DMS 273 treated with DMSO at 0.1 percent for 48 hours (cell line): ENCODE results near the gene EIPR1.
"Not testable (repeated sequence)": the region's sequence is repeated elsewhere in the genome, so short reads cannot be mapped to it uniquely, and the experiment has no call there.

Experiments used
- DNase-seq: peaks from one replicate; lab custom pipeline; 2025; lab: John Stamatoyannopoulos, UW

The EIPR1 gene

DNA sequence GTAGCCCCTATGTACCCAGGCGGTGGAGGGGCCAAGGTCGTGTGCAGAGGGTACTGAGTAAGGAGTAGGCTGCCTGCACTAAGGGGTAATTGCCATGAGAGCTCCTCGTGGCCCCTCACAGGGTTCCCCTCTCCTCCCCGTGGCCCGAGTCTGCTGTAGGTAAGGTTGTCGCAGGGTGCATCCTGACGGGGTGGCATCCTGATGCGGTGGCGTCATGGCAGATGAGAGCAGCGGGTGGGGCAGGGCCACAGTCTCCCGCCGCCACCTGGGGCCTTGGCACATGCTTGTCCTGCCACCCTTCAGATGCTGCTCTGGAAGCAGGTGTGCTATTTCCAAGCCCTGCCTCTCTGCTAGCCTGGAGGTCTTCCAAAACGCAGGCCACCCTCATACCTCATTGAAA lies 89.7 kb downstream of the EIPR1 start:
- no peak for DNase-seq

DNA sequence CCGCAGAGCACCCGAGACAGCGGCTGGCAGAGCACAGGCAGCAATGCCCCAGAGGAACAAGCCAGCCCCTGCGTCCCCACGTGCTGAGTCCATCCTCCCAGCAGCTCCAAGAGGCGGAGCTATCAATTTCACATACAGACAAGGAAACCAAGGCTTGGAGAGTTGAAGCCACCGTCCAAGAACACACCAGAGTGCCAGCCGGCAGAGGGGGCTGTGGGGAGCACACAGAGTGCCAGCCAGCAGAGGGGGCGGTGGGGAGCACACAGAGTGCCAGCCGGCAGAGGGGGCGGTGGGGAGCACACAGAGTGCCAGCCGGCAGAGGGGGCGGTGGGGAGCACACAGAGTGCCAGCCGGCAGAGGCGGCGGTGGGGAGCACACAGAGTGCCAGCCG lies 91.0 kb downstream of the EIPR1 start:
- DNase-seq = not testable (repeated sequence)

DNA sequence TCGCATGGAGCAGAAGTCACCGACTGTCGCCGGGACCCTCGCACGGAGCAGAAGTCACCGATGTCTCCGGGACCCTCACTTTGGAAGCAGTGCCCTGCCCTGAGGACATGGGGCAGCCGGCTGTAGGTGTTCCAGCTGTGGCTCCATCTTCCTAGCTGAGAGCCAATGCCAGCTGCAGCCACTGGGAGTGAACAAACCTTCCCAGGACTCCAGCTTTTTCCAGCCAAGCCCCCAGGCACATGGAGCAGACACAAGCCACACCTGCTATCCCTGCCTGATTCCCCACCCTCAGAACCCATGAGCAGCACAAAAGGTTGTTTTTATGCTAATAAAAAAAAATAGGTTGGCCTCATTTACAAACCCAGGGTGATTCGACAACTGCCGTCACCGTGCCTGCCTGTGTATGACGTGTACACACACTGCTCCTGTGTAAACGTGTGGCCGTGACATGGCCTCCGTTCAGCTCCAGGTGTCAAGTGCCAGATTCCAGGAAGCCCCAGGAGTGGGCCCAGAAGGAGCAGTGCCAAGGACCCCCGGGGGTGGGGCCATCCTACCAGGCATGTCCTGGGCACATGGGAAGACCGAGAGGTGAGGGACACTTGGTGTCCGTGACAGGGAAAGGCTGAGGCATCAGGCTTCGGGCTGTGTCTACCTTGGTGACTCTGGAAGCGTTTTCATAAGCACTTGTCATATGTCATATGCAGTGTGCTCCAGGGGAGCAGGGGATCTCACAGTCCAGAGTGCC lies 91.5 kb downstream of the EIPR1 start:
- DNase-seq = no peak

DNA sequence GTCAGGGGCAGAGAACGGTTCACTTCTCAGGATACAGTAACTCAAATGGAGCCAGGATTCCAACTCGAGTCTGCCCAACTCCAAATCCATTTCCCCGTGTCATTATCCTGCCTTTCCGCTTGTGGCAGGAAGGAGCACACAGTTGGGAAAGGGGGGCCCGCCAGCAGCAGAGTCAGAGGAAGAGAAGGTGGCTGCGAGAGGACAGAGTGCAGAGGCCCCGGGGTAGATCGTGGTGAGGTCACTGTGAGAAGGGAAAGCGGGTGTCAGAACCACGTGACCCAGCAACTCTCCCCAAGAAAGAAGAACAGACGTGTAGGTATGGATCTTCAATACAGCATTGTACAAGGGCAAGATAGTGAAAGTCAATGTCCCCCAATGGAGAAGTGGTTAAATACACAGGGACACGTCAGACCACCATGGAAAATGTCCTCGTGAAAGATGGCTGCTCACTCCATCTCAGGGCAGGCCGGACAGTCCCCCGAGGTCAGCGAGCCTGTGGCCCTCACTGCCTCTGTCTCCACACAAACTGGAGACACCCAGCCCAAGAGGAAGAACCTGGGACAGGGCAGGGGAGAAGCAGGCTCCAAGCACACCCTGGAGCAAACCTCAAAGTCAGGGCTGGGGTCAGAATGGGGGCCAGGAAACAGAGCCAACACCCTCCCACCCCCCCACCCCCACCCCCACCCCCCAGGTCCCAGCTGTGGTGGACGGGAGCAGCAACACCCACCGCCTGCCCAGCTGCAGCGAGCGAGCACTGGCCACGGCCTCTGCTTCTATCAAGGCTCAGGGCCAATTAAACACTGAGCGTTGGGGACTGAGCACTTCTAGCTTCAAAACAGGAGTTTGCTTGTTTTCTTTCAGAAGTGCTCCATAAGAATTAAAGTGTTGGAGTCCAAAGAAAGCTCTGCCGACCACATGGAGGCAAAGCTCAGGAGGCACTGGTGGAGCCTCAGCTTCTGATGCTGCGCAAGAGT lies 92.7 kb downstream of the EIPR1 start:
- DNase-seq = no peak

DNA sequence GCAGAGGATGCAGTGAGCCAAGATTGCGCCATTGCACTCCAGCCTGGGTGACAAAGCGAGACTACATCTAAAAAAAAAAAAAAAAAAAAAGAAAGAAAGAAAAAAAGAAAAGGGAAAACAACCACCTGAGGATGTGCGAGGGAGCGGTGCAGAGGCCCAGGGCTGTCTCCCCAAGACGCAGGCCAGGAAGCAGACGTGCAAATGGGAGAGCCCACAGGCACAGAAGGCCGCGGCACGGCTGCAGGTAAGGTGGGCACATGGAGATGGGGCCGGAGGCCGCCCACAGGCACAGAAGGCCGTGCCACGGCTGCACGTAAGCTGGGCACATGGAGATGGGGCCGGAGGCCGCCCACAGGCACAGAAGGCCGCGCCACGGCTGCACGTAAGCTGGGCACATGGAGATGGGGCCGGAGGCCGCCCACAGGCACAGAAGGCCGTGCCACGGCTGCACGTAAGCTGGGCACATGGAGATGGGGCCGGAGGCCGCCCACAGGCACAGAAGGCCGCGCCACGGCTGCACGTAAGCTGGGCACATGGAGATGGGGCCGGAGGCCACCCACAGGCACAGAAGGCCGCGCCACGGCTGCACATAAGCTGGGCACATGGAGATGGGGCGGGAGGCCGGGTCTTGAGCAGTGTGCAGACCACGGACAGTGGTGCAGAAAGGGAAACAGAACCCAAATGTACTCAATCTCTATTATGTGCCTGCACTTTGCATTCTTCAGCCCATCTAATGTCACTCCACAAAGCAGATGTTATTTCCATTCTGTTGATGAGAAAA lies 93.6 kb downstream of the EIPR1 start:
- DNase-seq = not testable (repeated sequence)

DNA sequence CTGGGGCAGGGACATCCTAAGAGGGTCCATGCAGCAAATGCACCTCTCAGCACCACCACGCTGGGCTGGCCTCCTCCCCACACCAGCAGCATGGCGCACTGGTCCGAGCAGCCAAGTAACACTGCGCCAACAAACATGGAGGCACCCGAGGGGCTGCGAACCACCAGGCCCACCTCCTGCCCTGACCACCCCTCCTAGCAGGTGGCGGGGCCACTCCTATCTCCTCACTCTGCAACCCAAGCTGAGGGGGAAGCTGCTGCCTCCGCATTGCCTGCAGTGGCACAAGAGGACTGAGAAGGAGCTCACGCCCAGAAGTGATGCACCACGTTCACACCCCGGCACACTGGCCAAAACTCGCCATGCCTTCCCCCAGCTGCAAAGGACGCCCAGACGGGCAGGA lies 94.4 kb downstream of the EIPR1 start:
- no peak for DNase-seq

DNA sequence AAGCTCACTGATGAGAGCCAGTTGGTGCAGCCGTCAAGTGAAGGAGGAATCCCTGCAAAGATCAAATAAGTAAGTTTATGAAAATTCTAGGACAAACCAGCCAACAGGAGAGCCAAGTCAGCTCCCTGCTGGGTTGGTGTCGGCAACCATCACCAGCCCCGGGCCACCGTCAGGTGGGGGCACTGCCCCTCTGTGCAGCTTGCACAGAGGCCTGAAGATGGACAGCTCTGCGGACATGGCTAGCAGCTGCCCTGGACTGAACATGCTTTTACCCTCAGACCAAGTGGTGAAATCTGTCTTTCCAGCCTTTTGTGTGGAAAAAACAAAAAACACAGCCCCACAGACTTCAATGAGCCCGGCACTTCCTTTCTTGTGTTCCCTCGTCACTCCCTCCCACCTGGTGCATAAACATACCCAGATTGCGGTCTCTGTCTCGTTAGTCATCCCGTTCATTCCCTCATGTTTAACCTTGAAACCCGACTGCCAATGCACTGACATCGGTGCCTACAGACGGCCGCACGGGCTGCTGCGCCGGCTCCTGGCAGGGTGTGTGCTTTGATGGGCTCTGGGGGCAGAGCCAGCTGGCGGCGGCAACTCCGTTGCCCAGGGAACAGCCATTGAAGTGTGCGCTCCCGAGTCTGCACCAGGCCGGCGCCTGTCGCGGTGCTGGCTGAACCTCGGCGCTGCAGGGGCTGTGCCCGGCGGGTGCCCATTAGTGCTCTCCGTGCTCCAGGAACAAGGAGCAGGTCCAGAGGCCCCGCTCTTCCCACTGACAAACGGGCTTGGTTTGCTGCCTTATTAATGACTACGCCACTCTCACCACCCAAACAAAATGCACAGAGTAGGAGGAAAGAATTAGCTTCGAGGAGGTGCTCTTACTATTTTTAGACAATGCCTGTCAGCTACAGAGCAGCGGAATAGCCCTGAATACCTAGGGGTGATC lies 95.3 kb downstream of the EIPR1 start:
- DNase-seq = peak; percentile 89

DNA sequence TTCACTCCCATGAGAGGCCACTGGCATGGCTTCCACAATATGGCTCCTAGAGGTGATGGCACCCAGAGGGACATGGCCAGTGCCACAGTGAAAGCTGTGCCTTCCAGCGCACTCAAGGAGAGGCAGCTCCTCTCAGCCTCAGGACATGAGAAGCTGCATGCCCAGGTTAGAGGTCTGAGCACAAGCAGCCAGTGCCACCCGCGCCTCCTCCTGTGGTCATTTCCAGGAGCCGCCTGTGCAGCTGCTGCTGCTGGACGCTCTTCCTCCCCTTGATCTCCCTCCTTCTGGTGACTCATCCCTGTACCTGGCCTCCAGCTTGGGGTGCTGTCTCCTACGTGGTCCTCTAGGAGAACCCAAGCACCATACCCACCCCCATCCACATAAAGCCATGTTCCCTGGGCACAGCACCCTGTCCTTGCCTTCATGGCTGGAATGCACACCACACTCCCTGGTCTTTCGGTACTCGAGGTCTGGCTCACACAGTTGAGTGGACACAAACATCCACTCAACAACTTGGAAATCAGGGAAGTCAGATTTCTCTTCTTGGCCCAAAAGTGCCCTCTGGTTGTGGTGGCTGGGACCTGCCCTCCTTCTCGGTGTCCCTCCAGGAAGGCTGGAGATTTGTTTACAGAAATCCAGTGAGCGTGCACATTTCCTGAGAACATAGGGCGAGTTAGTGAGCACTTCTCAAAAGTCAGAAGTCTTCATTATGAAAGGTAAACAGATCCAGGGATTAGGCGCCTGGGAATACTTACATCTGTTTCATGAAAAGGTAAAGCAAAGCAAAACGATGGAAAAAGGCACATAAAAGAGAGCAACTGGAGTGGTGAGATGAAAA lies 96.7 kb downstream of the EIPR1 start:
- no peak for DNase-seq

DNA sequence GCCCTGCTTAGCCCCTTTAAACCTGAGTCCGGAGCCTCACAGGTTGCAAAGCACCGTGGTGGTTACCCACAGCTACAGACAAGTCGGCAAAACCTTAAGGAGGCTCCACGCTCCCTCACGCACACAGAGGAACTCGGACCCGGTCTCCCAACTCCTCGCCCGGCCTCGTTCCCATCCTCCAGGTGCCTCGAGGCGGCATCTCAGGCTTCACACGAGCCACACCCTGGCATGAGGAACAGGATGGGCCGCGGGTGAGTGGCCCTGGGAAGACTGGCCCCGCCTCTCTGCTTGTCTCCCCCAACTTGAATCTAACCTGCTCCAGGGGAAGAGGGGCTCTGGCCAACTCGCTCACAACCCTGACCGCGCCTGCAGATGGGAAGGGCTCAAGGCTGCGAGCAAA lies 97.4 kb downstream of the EIPR1 start:
- no peak for DNase-seq

DNA sequence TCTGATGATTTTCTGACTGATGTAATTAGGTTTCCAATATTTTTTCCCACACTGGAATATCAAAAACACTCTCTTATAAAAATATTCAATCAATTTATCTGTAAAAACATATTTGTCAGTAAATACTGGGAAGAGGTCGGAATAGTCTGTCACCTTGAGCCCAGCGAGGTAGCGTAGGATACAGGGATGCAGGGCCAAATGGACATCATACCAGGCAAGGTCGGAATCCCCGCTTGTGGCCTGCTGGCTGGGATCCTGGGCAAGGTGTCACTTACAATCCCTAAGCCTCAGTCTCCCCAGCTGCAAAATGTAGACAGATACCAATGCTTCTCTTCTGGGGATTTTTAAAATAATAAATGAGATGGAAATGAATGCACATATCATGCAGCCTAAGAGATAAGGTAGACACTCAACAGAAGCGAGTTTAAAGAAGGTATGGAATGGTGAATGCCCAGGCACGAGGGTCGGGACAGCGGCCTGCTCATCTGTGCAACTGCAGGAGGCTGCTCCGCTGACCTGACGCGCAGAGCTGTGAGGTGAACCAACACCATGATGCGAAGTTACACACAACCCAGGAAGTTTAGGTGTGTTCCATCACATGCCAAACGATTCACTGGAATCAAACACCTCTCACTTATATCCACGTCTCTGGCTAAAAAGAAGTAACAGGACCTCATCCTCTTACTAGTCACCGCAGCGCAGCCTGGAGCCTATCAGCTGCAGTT lies 98.2 kb downstream of the EIPR1 start:
- no peak for DNase-seq

DNA sequence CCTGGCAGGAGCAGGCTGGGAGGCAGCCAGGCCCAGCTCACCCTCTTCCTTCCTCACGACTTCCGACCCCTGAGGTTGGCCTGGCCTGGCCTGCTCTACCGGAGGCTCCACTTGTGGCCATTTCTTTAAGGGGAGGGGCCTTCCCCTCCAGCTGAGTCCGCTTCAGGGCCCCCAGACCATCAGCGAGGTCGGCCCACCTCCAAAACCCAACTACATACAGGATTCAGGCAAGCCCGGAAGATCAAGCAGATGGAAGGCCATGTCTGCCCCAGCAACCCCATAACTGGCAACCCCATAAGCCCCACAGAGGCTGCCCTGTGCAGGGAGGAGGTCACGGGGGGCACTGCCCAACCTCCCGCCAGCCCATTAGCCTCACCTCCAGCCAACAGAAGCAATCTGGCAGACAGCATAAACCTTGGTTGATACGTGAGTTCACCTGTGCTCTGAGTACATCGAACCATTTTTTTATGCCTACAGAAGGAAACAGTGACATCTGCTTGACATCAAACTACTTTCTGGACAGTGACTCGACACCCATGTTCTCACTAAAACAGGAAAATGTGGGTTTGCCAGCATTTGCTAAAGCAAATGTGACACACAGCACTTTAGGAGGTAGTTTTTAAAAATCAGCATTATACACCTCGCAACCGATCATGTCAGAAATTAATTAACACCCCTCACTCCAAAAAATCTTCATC lies 98.9 kb downstream of the EIPR1 start:
- no peak for DNase-seq

DNA sequence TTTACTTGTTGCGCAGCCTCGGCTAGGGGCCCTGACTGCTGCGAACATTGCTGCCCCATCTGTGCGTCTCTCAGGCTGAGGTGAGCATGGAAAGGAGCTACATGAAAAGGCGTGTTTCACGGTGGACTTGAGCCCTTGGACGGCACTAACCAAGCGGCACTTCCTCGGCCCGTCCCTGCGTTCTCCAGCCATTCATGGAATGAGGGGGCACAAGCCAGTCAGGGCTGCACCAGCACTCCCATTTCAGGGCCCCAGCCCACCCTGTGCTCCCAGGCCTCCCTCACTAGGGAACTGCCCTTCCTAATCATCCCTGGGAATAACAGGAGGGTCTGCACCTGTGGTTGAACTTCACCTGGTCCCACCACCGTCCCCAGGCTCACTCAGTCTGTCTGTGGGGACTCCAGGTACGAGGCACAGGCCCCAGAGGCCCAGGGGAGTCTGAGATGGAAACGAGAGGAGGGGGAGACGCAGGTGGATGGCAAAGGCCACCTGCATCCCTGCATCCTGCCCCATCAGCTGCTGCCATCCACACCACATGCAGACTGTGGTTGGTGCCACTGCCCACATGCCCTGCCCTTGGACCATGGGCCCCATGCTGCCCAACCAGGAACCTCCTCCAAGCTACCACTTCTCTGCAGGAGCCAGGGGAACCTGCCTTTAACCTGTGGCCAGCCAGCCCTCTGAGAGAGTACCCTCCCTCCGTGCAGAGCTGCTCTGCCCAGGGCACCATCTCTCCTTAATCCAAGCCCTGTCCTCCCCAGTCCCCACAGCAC lies 99.7 kb downstream of the EIPR1 start:
- DNase-seq = no peak

DNA sequence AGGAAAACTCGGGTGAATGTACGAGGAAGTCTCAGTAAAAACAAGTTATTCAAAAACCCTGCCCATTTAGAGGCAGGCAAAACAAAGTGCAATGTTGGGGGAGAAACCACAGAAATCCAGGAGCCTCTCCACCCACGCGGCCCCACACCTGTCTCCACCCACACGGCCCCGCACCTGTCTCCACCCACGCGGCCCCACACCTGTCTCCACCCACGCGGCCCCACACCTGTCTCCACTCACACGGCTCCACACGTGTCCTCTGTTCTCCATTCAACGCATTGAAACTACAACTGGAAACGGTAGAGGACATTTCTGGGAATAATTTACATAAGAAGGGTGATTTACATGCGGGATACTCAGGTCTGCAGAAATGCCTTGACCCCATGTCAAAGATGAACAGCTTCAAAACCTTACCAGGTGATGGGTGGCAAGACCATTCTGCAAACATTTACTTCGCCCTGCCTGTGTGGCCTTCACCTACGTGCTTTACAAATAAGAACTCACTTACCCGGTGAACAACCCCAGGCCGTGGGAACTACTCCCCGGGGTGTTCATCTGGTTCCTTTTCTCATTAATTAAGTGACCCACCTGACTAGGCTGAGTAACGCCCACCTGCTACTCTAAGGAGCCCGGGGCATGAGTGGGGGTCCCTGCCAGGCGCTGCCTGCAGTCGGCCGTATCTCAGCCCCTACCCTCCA lies 100.4 kb downstream of the EIPR1 start:
- DNase-seq = no peak

DNA sequence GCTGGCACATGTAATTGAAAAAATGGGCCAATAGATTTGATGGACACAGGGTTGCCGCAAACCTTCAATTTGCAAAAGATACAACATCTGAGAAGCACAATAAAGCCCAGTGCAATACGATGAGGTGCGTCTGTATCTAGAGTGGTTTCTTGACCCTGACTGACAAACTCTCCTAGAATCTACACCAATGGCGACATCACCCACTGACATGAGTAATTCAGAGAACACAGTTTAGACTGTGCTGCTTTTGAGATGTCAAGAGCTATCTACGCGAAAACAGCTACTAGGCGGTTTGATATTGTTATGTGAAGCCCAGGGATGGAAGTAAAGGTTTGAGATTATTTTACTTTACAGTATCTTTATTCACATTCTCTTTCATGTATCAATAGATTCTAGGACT lies 104.9 kb downstream of the EIPR1 start:
- no peak for DNase-seq

DNA sequence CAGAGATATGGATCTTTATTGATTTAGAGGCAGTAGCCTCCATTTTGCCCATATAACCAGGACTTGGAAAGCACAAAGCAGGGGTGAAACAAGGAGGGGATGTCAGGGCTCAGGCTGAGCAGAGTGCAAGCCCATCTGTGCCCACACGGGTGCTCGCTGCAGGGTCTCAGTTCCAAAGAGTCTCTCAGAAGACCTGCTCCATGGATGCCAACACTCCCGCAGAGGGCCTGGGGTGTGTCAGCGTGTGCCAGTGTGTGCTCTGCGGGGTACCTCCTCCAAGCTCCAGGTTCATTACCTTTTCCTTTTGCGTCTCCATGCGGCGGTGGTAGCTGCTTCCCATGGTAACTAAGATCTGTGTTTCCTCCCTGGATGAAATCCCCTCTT lies 107.5 kb downstream of the EIPR1 start:
- no peak for DNase-seq

DNA sequence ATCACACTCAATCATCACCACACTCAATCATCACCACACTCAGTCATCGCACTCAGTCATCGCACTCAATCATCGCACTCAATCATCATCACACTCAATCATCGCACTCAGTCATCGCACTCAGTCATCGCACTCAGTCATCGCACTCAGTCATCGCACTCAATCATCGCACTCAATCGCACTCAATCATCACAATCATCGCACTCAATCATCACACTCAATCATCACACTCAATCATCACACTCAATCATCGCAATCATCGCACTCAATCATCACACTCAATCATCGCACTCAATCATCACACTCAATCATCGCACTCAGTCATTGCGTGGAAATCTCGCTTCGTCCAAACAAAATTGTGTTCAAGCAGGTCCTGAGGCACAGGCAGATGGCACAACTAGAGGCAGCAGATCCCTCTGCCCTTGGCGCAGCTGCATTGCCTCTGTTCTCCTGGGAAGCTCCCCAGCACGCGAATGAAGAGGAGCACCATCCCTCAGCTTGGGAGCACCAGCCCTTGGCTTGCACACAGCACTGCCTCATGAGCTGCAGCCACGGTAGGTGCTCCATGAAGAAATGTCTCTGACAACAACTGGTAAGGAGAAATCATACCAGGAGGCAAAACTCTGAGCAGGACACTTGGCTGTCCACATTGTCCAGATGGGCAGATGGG lies 108.1 kb downstream of the EIPR1 start:
- no peak for DNase-seq

DNA sequence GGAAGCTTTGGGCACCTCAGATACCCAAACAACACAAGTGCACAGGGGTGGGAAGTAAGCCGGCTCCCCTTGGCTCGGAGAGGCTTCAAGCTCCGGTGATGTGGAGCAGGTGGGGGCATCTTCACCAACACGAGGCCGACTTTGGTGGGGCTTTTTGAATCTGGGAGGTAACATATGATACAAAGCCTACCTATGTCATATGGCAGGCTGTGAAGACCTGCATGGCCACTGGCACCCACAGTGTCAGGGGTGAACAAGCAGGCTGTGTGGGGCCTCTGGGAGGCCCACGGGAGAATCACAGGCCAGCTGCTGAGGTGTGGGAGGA lies 109.0 kb downstream of the EIPR1 start:
- DNase-seq = no peak
